HCT116 (cell line): ENCODE data around the gene PRMT2.

Experiments used
- CEBPB ChIP-seq: IDR thresholded peaks from 2 replicates; pipeline ENCODE4 v1.6.1; 2012; ENCODE audit warnings: low read depth
- EZH2 ChIP-seq: fragments of 200-600 bp; sonication (generic); IDR thresholded peaks from 2 replicates; pipeline ENCODE4 v1.6.1; 2017; ENCODE audit warnings: antibody characterized with exemption, mixed run types
- POLR2A ChIP-seq: IDR thresholded peaks from 2 replicates; pipeline ENCODE4 v1.7.0; 2011; ENCODE audit warnings: borderline replicate concordance; ENCODE audit not compliant: insufficient read depth, insufficient read length; ENCODE audit errors: extremely low read depth
- POLR2AphosphoS5 ChIP-seq: IDR thresholded peaks from 2 replicates; pipeline ENCODE4 v1.6.1; 2011; ENCODE audit warnings: mild to moderate bottlenecking, low read depth, low read length, moderate library complexity
- TF ChIP-seq, protein P1 (sequence below), 3 experiments: fragments of 200-600 bp in 1 of 3; sonication (generic) in 1 of 3; IDR thresholded peaks in 2 of 3; conservative IDR thresholded peaks in 1 of 3; 2 replicates each; pipeline ENCODE4 v1.5.1; 2012 to 2017; ENCODE audit warnings: low read depth in 2 of 3, low read length in 2 of 3, antibody characterized with exemption in 1 of 3, borderline replicate concordance in 1 of 3, control low read depth in 1 of 3, mild to moderate bottlenecking in 1 of 3, mixed read lengths in 1 of 3, mixed run types in 1 of 3, moderate library complexity in 1 of 3; ENCODE audit not compliant: insufficient read depth in 1 of 3

- TF ChIP-seq, protein P1, sequence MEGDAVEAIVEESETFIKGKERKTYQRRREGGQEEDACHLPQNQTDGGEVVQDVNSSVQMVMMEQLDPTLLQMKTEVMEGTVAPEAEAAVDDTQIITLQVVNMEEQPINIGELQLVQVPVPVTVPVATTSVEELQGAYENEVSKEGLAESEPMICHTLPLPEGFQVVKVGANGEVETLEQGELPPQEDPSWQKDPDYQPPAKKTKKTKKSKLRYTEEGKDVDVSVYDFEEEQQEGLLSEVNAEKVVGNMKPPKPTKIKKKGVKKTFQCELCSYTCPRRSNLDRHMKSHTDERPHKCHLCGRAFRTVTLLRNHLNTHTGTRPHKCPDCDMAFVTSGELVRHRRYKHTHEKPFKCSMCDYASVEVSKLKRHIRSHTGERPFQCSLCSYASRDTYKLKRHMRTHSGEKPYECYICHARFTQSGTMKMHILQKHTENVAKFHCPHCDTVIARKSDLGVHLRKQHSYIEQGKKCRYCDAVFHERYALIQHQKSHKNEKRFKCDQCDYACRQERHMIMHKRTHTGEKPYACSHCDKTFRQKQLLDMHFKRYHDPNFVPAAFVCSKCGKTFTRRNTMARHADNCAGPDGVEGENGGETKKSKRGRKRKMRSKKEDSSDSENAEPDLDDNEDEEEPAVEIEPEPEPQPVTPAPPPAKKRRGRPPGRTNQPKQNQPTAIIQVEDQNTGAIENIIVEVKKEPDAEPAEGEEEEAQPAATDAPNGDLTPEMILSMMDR (IDR thresholded peaks at IDR 0.05 in 2 of 3, conservative IDR thresholded peaks at IDR 0.05 in 1 of 3; ENCODE audit: borderline replicate concordance in 1 of 3, insufficient read depth in 1 of 3, low read depth in 2 of 3, low read length in 2 of 3) = no peak
- TF ChIP-seq POLR2A = no peak
- TF ChIP-seq CEBPB = no peak
- TF ChIP-seq EZH2 = no peak
- TF ChIP-seq POLR2AphosphoS5 = no peak
These were observed 30.3 kb upstream of the PRMT2 start, which contains the start of gene S100B for GRCh38 chr21:46604975-46605766.
